ENCODE data around the gene SPOCK2. TPM values are rescaled to one million over a fixed set of nuclear protein-coding genes. Genes with fewer than 3 reads are reported as not detected.

The SPOCK2 gene
- total RNA-seq, 1 donor from 2014 or later: 3.2 TPM

- Mint-ChIP-seq H3K4me1 (peaks cover 33% of the 10 kb centered on the region), H3K4me3 (no peak overlapping the region), H3K9me3 (no peaks in the 10 kb centered on the region), H3K27ac (no peak overlapping the region), H3K36me3 (no peaks in the 10 kb centered on the region), H3K27me3 (ENCODE audit: insufficient read depth, low read depth) (peaks cover 4% of the 10 kb centered on the region)
- Histone ChIP-seq H3K27me3 (no peaks in the 10 kb centered on the region), H3K36me3 (no peaks in the 10 kb centered on the region), H3K9ac (no peak overlapping the region), H3K4me2 (no peak overlapping the region), H3K4me1 (no peaks in the 10 kb centered on the region), H4K20me1 (ENCODE audit: low read depth) (no peaks in the 10 kb centered on the region), H3F3A (ENCODE audit: low read depth) (no peaks in the 10 kb centered on the region), H3K9me3 (ENCODE audit: low read depth) (no peaks in the 10 kb centered on the region), H3K79me2 (ENCODE audit: low read depth) (no peaks in the 10 kb centered on the region), H3K4me3 (no peak overlapping the region), H3K27ac (no peak overlapping the region), H2AFZ (replicated peaks) (no peak overlapping the region)
- DNase-seq (ENCODE audit: low spot score): no peak
- no peak for TF ChIP-seq EZH2phosphoT487 (IDR thresholded peaks at IDR 0.05)
- TF ChIP-seq EZH2 (IDR thresholded peaks at IDR 0.05): no peak
- TF ChIP-seq CTCF (IDR thresholded peaks at IDR 0.05): no peak
Observed at GRCh38 chr10:72027498-72027897, 60.9 kb downstream of the SPOCK2 start.

- H3K9ac ChIP-seq: no peak overlapping the region
Observed at GRCh38 chr10:72026278-72027111, 61.9 kb downstream of the SPOCK2 start.

GRCh38 chr10:72025832-72026231, 62.5 kb downstream of the SPOCK2 start:
- Histone ChIP-seq H3K79me2 (ENCODE audit: low read depth) (no peaks in the 10 kb centered on the region), H3K27me3 (no peaks in the 10 kb centered on the region), H4K20me1 (ENCODE audit: low read depth) (no peaks in the 10 kb centered on the region), H3K9me3 (ENCODE audit: low read depth) (no peaks in the 10 kb centered on the region), H3F3A (ENCODE audit: low read depth) (no peaks in the 10 kb centered on the region), H3K4me1 (peaks cover 4% of the 10 kb centered on the region), H3K9ac (no peak overlapping the region), H3K4me3 (no peak overlapping the region), H3K27ac (no peak overlapping the region), H2AFZ (replicated peaks) (no peak overlapping the region), H3K4me2 (no peak overlapping the region), H3K36me3 (no peaks in the 10 kb centered on the region)
- Mint-ChIP-seq H3K27ac (peak overlapping the region; percentile 48), H3K36me3 (no peaks in the 10 kb centered on the region), H3K27me3 (ENCODE audit: insufficient read depth, low read depth) (peaks cover 4% of the 10 kb centered on the region), H3K9me3 (no peaks in the 10 kb centered on the region), H3K4me3 (no peak overlapping the region), H3K4me1 (peaks cover 24% of the 10 kb centered on the region)
- DNase-seq (ENCODE audit: low spot score): no peak
- no peak for TF ChIP-seq EZH2phosphoT487 (IDR thresholded peaks at IDR 0.05)
- TF ChIP-seq CTCF (IDR thresholded peaks at IDR 0.05): no peak
- no peak for TF ChIP-seq EZH2 (IDR thresholded peaks at IDR 0.05)

More at GRCh38 chr10:72026278-72027111, 61.9 kb downstream of the SPOCK2 start:
- Histone ChIP-seq H3K27ac (no peak overlapping the region), H3K9me3 (ENCODE audit: low read depth) (no peaks in the 10 kb centered on the region), H4K20me1 (ENCODE audit: low read depth) (no peaks in the 10 kb centered on the region), H2AFZ (replicated peaks) (no peak overlapping the region), H3K4me2 (no peak overlapping the region), H3K4me1 (no peaks in the 10 kb centered on the region), H3K27me3 (no peaks in the 10 kb centered on the region), H3F3A (ENCODE audit: low read depth) (no peaks in the 10 kb centered on the region), H3K79me2 (ENCODE audit: low read depth) (no peaks in the 10 kb centered on the region), H3K36me3 (no peaks in the 10 kb centered on the region), H3K4me3 (no peak overlapping the region)
- Mint-ChIP-seq H3K4me1 (peaks cover 28% of the 10 kb centered on the region), H3K4me3 (no peak overlapping the region), H3K36me3 (no peaks in the 10 kb centered on the region), H3K9me3 (no peaks in the 10 kb centered on the region), H3K27ac (peak overlapping the region; percentile 0), H3K27me3 (ENCODE audit: insufficient read depth, low read depth) (peaks cover 4% of the 10 kb centered on the region)
- TF ChIP-seq CTCF (IDR thresholded peaks at IDR 0.05): no peak
- no peak for DNase-seq (ENCODE audit: low spot score)

Measured in neural progenitor cell (in vitro differentiated cells).